Body of pancreas (tissue), 4 donors: Measurements from ENCODE around the gene DLGAP1. TPM values are rescaled to one million over a fixed set of nuclear protein-coding genes. Genes with fewer than 3 reads are reported as not detected.

Experiments
- ATAC-seq: fragments of 150-250 bp; one replicate; pipeline ENCODE4 v1.9.1; 2016
- DNase-seq, 4 donors: peaks; one replicate each; pipeline ENCODE4 v3.0.0-alpha.2; 2019
- H3K27ac ChIP-seq, 4 donors: fragments of 200-600 bp; sonication (generic); 1 replicate in 3 of 4; 2 replicates in 1 of 4; pipeline versions ENCODE4 v1.5.1 to v1.6.1; 2016 to 2019; ENCODE audit warnings: mild to moderate bottlenecking in 1 of 4, mixed read lengths in 1 of 4, moderate library complexity in 1 of 4
- H3K27me3 ChIP-seq, 2 donors: fragments of 200-600 bp; sonication (generic); one replicate each; pipeline ENCODE4 v1.6.0; 2016; ENCODE audit warnings: mild to moderate bottlenecking in 1 of 2
- H3K36me3 ChIP-seq, 2 donors: fragments of 200-600 bp; sonication (generic); replicated peaks in 1 of 2; 2 replicates each; pipeline ENCODE4 v1.5.1; 2016; ENCODE audit warnings: low read depth in 2 of 2; ENCODE audit not compliant: insufficient read depth in 1 of 2
- H3K4me1 ChIP-seq: fragments of 200-600 bp; sonication (generic); one replicate; pipeline ENCODE4 v1.6.0; 2016
- H3K4me3 ChIP-seq, 2 donors: fragments of 200-600 bp; sonication (generic); 1 replicate in 1 of 2; 2 replicates in 1 of 2; pipeline ENCODE4 v1.5.1; 2016 to 2019
- H3K9me3 ChIP-seq, 3 donors: fragments of 200-600 bp; sonication (generic); 1 replicate in 2 of 3; 2 replicates in 1 of 3; pipeline ENCODE4 v1.5.1; 2016
- CTCF ChIP-seq, 7 experiments: fragments of 450-650 bp in 4 of 7; fragments of 200-600 bp in 3 of 7; sonication (generic) in 3 of 7; IDR thresholded peaks; one replicate each; pipeline ENCODE4 v1.5.1; 2016 to 2019; ENCODE audit warnings: antibody characterized with exemption in 7 of 7
- POLR2A ChIP-seq, 3 donors: fragments of 450-650 bp; IDR thresholded peaks; one replicate each; pipeline ENCODE4 v1.6.1; 2016; ENCODE audit warnings: antibody characterized with exemption in 3 of 3, mild to moderate bottlenecking in 2 of 3
- WGBS, 2 donors: methylation state at CpG; one replicate each; pipeline ENCODE4 v1.1.5; 2017; 5-methylcytosine and 5-hydroxymethylcytosine counted together
- intact Hi-C: fragments of 100-400 bp; cut with DNase I; formaldehyde crosslinking; loops from one replicate; pipeline ENCODE4 v1.15.1; 2023
- total RNA-seq, 2 donors: library from RNA; depleted of rRNA; stranded (reverse); fragments of >200 nt; gene quantifications; one replicate each; pipeline ENCODE4 v1.1.0, GENCODE V29; 2016

Gene DLGAP1
- total RNA-seq, 2 donors from 2014 or later: 0.52 to 7.9 TPM

DNA sequence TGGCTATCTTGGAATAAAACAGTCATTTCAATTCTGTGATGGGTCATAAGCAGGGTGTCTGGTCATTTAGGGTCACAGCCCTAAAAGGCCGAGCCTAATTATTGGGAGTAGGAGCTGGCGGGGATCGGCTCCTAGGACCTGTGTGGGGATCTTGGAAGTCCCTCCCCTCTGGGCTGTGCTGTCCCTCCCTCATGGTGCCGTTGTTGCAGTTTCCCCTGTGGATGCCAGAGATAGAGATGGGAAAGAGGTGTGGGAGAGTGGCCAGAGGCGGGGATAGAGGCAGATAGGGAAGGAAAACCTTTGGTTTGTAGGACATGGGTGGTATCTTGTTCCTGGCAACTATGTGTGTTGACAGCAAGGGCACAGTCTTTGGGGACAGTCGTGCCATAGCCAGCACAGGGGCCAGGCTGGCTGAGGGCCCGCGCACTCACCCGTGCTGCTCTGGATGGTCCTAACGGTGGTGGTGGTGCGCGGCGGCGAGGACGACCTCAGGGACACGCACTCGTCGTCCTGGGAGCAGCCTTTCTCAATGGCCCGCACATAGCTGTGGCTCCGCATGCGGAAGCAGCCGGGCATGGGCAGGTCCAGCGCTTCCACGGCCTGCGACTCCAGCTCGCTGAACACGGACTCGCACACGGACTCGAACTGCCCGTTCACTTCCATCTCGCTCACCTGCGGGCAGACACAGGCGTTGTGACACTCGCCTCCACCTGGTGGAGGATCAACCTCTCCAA lies 726.2 kb downstream of the DLGAP1 start:
- H3K9me3 ChIP-seq: no peaks in the 10 kb centered on the region
- TF ChIP-seq POLR2A (IDR thresholded peaks at IDR 0.05) (no peak), CTCF (IDR thresholded peaks at IDR 0.05) (no peak)
- ATAC-seq: no peak
- WGBS, 2 donors: 93 to 94% methylated on average over 16 to 35 of the region's 35 CpGs
- no peak overlapping the region for H3K27ac ChIP-seq
- no peak for DNase-seq
- intact Hi-C loops: no loop called here
- no peaks in the 10 kb centered on the region for H3K36me3 ChIP-seq
- no peaks in the 10 kb centered on the region for H3K4me1 ChIP-seq
- no peaks in the 10 kb centered on the region for H3K27me3 ChIP-seq
- H3K4me3 ChIP-seq: no peak overlapping the region

- intact Hi-C loops: no loop called here
- no peaks in the 10 kb centered on the region for H3K9me3 ChIP-seq
- 67 to 75% methylated on average over 7 of the region's 7 CpGs for WGBS, 2 donors
- no peaks in the 10 kb centered on the region for H3K27me3 ChIP-seq
- H3K27ac ChIP-seq: no peak overlapping the region
- H3K4me3 ChIP-seq: no peak overlapping the region
- peaks cover 8% of the 10 kb centered on the region for H3K4me1 ChIP-seq
- H3K36me3 ChIP-seq: no peaks in the 10 kb centered on the region
- ATAC-seq: no peak
- TF ChIP-seq POLR2A (IDR thresholded peaks at IDR 0.05): no peak
- no peak for TF ChIP-seq CTCF (IDR thresholded peaks at IDR 0.05)
- DNase-seq: no peak
Measured at GRCh38 chr18:3727274-3727673, 727.8 kb downstream of the DLGAP1 start.

DNA sequence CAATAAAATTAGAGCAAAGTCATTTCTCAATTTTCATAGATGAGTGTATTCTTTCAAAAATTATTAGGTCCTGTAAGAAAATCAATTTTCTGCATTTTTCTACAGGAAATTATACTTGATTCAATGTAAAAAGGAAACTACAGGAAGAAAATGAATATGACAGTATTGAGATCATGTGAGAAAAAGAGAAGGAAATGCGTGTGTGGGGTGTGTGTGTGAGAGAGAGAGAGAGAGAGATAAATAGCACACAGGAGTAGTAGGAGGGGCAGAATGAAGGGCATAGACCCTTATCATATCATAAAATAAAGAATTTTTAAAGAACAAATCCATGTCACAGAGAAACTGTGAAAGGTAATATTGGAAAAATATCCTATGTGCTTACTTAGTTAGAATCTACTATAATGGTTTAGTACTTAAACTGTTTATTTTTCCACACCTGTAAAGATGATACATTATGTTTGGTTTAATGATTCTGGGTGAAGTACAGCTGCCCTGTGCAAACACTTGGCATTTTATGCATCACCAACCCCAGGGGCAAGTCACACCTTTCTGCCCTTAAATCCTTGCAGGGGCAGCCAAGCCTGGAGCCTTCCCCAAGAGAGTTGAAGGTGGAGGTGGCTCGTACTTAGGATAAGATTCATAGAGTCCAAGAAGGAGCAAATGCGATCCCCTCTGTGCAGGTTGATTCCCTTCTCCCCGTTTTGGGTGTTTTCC lies 728.7 kb downstream of the DLGAP1 start:
- Histone ChIP-seq H3K27me3 (no peaks in the 10 kb centered on the region), H3K9me3 (no peaks in the 10 kb centered on the region), H3K36me3 (no peaks in the 10 kb centered on the region), H3K4me1 (peaks cover 8% of the 10 kb centered on the region), H3K27ac (peak overlapping the region in 1 of 4 donors; percentile 4), H3K4me3 (no peak overlapping the region)
- no peak for ATAC-seq
- TF ChIP-seq CTCF (IDR thresholded peaks at IDR 0.05) (no peak), POLR2A (IDR thresholded peaks at IDR 0.05) (no peak)
- no peak for DNase-seq
- 47 to 59% methylated on average over 4 of the region's 4 CpGs for WGBS, 2 donors
- intact Hi-C loops: no loop called here

GRCh38 chr18:3725115-3725514 lies 730.0 kb downstream of the DLGAP1 start:
- no peak overlapping the region for H3K4me3 ChIP-seq
- DNase-seq: no peak
- no peak overlapping the region for H3K27ac ChIP-seq
- intact Hi-C loops: no loop called here
- 60 to 64% methylated on average over 2 of the region's 2 CpGs for WGBS, 2 donors
- TF ChIP-seq CTCF (IDR thresholded peaks at IDR 0.05) (no peak), POLR2A (IDR thresholded peaks at IDR 0.05) (no peak)
- no peaks in the 10 kb centered on the region for H3K9me3 ChIP-seq
- H3K4me1 ChIP-seq: peaks cover 8% of the 10 kb centered on the region
- no peaks in the 10 kb centered on the region for H3K36me3 ChIP-seq
- no peak for ATAC-seq
- H3K27me3 ChIP-seq: no peaks in the 10 kb centered on the region
